SH-SY5Y (cell line): ENCODE data around the gene NCK2.

Experiments
- GATA2 ChIP-seq: IDR thresholded peaks from 2 replicates; pipeline ENCODE4 v1.6.1; 2011; ENCODE audit warnings: mild to moderate bottlenecking, low read depth, low read length
- GATA3 ChIP-seq: IDR thresholded peaks from 2 replicates; pipeline ENCODE4 v1.6.1; 2011; ENCODE audit warnings: low read depth, mild to moderate bottlenecking, low read length, moderate library complexity

DNA sequence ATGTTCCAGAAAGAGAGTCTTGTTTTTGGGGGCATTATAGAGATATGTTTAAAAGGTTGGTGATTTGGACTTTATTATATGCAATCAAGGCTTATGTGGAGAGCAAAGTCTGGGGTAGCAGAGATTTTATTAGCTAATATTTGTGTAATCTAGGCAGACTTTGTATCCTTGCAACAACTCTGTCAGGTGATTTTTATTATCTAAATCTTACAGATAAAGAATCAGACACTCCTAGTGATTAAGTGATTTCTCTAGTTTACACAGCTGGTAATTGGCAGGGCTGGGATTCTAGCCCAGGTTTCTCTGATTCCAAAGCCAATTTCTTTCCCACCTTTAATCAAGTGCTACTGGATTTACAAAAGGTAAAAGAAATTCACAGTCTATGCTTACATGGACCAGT is 33.3 kb upstream of the NCK2 start:
- TF ChIP-seq GATA2: no peak
- TF ChIP-seq GATA3: no peak
